Neural cell (in vitro differentiated cells): Measurements from ENCODE around the gene DGCR8. TPM values are rescaled to one million over a fixed set of nuclear protein-coding genes. Genes with fewer than 3 reads are reported as not detected.

Source experiments
- H2AFZ ChIP-seq: fragments of 200-600, 300-800 bp; sonication (generic), shearing (Covaris generic); 2 replicates; pipeline ENCODE4 v1.6.0; 2014; ENCODE audit warnings: low read depth, mild to moderate bottlenecking, antibody characterized with exemption, low read length, moderate library complexity
- H3F3A ChIP-seq: fragments of 200-600 bp; shearing (Covaris generic); 2 replicates; pipeline ENCODE4 v1.6.1; 2016; ENCODE audit warnings: mild to moderate bottlenecking, moderate library complexity, mixed read lengths, antibody characterized with exemption, low read length; ENCODE audit not compliant: insufficient read depth, poor library complexity, severe bottlenecking
- H3K27ac ChIP-seq: fragments of 200-600, 300-800 bp; sonication (generic), shearing (Covaris generic); 2 replicates; pipeline ENCODE4 v1.5.1; 2014; ENCODE audit warnings: mild to moderate bottlenecking, low read length, moderate library complexity
- H3K27me3 ChIP-seq: fragments of 300-800, 200-600 bp; sonication (generic), shearing (Covaris generic); 2 replicates; pipeline ENCODE4 v1.6.0; 2014; ENCODE audit warnings: mild to moderate bottlenecking, low read depth, low read length, moderate library complexity; ENCODE audit not compliant: insufficient read depth
- H3K36me3 ChIP-seq: fragments of 300-800, 200-600 bp; sonication (generic), shearing (Covaris generic); 2 replicates; pipeline ENCODE4 v1.5.1; 2014; ENCODE audit warnings: mild to moderate bottlenecking, antibody characterized with exemption, low read length, moderate library complexity; ENCODE audit not compliant: insufficient read depth
- H3K4me2 ChIP-seq: fragments of 300-800, 200-600 bp; sonication (generic), shearing (Covaris generic); 2 replicates; pipeline ENCODE4 v1.6.0; 2014; ENCODE audit warnings: mild to moderate bottlenecking, low read length
- H3K4me3 ChIP-seq: fragments of 300-800, 200-600 bp; sonication (generic), shearing (Covaris generic); 2 replicates; pipeline ENCODE4 v1.5.1; 2014; ENCODE audit warnings: mild to moderate bottlenecking, low read length, moderate library complexity
- H3K79me2 ChIP-seq: fragments of 200-600 bp; shearing (Covaris generic); replicated peaks from 2 replicates; pipeline ENCODE4 v1.6.0; 2014; ENCODE audit warnings: mild to moderate bottlenecking, low read length, moderate library complexity; ENCODE audit not compliant: insufficient read depth
- H3K9ac ChIP-seq: fragments of 300-800, 200-600 bp; sonication (generic), shearing (Covaris generic); 2 replicates; pipeline ENCODE4 v1.6.1; 2016; ENCODE audit warnings: mild to moderate bottlenecking, low read length, mixed read lengths
- H3K9me2 ChIP-seq: fragments of 200-600 bp; shearing (Covaris generic); 2 replicates; pipeline ENCODE4 v1.6.1; 2016; ENCODE audit warnings: mild to moderate bottlenecking, low read length, mixed read lengths; ENCODE audit not compliant: insufficient read depth
- H3K9me3 ChIP-seq: fragments of 200-600, 300-800 bp; sonication (generic), shearing (Covaris generic); 2 replicates; pipeline ENCODE4 v1.6.1; 2016; ENCODE audit warnings: mild to moderate bottlenecking, mixed run types, low read length, moderate library complexity, mixed read lengths
- H4K20me1 ChIP-seq: fragments of 200-600 bp; shearing (Covaris generic); 2 replicates; pipeline ENCODE4 v1.6.1; 2016; ENCODE audit warnings: mild to moderate bottlenecking, mixed run types; ENCODE audit not compliant: insufficient read depth
- EP300 ChIP-seq: fragments of 450-650 bp; conservative IDR thresholded peaks from 2 replicates; pipeline ENCODE4 v1.6.1; 2014; ENCODE audit warnings: antibody characterized with exemption, mild to moderate bottlenecking, moderate library complexity; ENCODE audit not compliant: poor library complexity, severe bottlenecking
- EZH2 ChIP-seq: fragments of 200-600, 300-800 bp; shearing (Covaris generic), sonication (generic); IDR thresholded peaks from 2 replicates; pipeline ENCODE4 v1.6.1; 2014; ENCODE audit warnings: antibody characterized with exemption, low read length, borderline replicate concordance, mild to moderate bottlenecking; ENCODE audit not compliant: insufficient read depth, poor library complexity, severe bottlenecking
- MXI1 ChIP-seq: fragments of 450-650 bp; conservative IDR thresholded peaks from 2 replicates; pipeline ENCODE4 v1.6.1; 2014; ENCODE audit warnings: antibody characterized with exemption, mild to moderate bottlenecking; ENCODE audit not compliant: poor library complexity, severe bottlenecking
- POLR2AphosphoS5 ChIP-seq: IDR thresholded peaks from 2 replicates; pipeline ENCODE4 v1.6.1; 2012
- RAD21 ChIP-seq: fragments of 450-650 bp; conservative IDR thresholded peaks from 2 replicates; pipeline ENCODE4 v1.6.1; 2014; ENCODE audit warnings: antibody characterized with exemption, mild to moderate bottlenecking, moderate library complexity
- SMC3 ChIP-seq: fragments of 450-650 bp; conservative IDR thresholded peaks from 2 replicates; pipeline ENCODE4 v1.6.1; 2014; ENCODE audit warnings: antibody characterized with exemption, mild to moderate bottlenecking, moderate library complexity; ENCODE audit not compliant: poor library complexity
- TAF1 ChIP-seq: IDR thresholded peaks from 2 replicates; pipeline ENCODE4 v1.6.1; 2012; ENCODE audit warnings: low read depth
- polyA plus RNA-seq: library from polyadenylated mRNA; depleted of rRNA; stranded (reverse); fragments of >200 nt; gene quantifications from 2 replicates; pipeline ENCODE4 v1.2.3, GENCODE V29; 2014
- TF ChIP-seq, protein P1 (sequence below): IDR thresholded peaks from 2 replicates; pipeline ENCODE4 v1.6.1; 2012; ENCODE audit warnings: borderline replicate concordance
- TF ChIP-seq, protein P2 (sequence below): fragments of 450-650 bp; IDR thresholded peaks from 2 replicates; pipeline ENCODE4 v1.5.1; 2014; ENCODE audit warnings: antibody characterized with exemption, mild to moderate bottlenecking, moderate library complexity; ENCODE audit not compliant: poor library complexity, severe bottlenecking

DGCR8 gene
- polyA plus RNA-seq, 1 donor from 2014 or later = 48.9 TPM

GRCh38 chr22:20046730-20047129 lies 33.3 kb upstream of the DGCR8 start:
- Histone ChIP-seq H3K27ac (no peak overlapping the region), H3K9me3 (no peaks in the 10 kb centered on the region), H3K27me3 (no peaks in the 10 kb centered on the region), H3K9me2 (no peaks in the 10 kb centered on the region), H4K20me1 (no peaks in the 10 kb centered on the region), H3K79me2 (no peaks in the 10 kb centered on the region), H3K36me3 (no peaks in the 10 kb centered on the region), H3F3A (no peaks in the 10 kb centered on the region), H3K4me3 (no peak overlapping the region), H2AFZ (no peak overlapping the region), H3K9ac (no peak overlapping the region), H3K4me2 (no peak overlapping the region)
- TF ChIP-seq, protein P1, sequence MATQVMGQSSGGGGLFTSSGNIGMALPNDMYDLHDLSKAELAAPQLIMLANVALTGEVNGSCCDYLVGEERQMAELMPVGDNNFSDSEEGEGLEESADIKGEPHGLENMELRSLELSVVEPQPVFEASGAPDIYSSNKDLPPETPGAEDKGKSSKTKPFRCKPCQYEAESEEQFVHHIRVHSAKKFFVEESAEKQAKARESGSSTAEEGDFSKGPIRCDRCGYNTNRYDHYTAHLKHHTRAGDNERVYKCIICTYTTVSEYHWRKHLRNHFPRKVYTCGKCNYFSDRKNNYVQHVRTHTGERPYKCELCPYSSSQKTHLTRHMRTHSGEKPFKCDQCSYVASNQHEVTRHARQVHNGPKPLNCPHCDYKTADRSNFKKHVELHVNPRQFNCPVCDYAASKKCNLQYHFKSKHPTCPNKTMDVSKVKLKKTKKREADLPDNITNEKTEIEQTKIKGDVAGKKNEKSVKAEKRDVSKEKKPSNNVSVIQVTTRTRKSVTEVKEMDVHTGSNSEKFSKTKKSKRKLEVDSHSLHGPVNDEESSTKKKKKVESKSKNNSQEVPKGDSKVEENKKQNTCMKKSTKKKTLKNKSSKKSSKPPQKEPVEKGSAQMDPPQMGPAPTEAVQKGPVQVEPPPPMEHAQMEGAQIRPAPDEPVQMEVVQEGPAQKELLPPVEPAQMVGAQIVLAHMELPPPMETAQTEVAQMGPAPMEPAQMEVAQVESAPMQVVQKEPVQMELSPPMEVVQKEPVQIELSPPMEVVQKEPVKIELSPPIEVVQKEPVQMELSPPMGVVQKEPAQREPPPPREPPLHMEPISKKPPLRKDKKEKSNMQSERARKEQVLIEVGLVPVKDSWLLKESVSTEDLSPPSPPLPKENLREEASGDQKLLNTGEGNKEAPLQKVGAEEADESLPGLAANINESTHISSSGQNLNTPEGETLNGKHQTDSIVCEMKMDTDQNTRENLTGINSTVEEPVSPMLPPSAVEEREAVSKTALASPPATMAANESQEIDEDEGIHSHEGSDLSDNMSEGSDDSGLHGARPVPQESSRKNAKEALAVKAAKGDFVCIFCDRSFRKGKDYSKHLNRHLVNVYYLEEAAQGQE = no peak
- TF ChIP-seq EP300 (no peak), MXI1 (no peak), SMC3 (no peak), TAF1 (no peak), EZH2 (no peak), RAD21 (no peak), POLR2AphosphoS5 (no peak)
- TF ChIP-seq, protein P2, sequence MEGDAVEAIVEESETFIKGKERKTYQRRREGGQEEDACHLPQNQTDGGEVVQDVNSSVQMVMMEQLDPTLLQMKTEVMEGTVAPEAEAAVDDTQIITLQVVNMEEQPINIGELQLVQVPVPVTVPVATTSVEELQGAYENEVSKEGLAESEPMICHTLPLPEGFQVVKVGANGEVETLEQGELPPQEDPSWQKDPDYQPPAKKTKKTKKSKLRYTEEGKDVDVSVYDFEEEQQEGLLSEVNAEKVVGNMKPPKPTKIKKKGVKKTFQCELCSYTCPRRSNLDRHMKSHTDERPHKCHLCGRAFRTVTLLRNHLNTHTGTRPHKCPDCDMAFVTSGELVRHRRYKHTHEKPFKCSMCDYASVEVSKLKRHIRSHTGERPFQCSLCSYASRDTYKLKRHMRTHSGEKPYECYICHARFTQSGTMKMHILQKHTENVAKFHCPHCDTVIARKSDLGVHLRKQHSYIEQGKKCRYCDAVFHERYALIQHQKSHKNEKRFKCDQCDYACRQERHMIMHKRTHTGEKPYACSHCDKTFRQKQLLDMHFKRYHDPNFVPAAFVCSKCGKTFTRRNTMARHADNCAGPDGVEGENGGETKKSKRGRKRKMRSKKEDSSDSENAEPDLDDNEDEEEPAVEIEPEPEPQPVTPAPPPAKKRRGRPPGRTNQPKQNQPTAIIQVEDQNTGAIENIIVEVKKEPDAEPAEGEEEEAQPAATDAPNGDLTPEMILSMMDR = no peak

DNA sequence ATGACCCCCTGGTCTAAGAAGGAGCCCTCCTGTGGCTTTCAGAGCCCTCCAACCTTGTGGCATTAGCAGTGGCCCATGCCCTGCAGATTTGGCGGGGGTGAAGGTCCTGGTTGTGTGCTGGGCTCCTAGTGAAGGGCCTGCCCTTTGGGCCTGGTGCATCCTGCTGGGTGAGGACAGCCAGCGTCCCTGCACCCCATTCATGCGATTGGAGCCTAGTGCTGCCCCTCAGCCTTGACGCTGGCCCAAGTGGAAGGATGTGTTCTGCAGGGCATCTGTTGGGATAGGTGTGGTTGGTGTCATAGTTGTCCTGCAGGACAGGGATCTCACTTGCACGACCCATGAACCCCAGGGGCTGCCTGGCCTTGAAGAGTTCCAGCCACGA lies 28.1 kb upstream of the DGCR8 start:
- H4K20me1 ChIP-seq = no peaks in the 10 kb centered on the region
- no peaks in the 10 kb centered on the region for H3K79me2 ChIP-seq
- no peak overlapping the region for H3K4me2 ChIP-seq
- H3K27me3 ChIP-seq = no peaks in the 10 kb centered on the region
- H3K27ac ChIP-seq = no peak overlapping the region
- H3F3A ChIP-seq = no peaks in the 10 kb centered on the region
- TF ChIP-seq MXI1 (no peak), EP300 (no peak), EZH2 (no peak), POLR2AphosphoS5 (no peak), RAD21 (no peak), TAF1 (no peak), SMC3 (no peak)
- TF ChIP-seq, protein P2 = no peak
- TF ChIP-seq, protein P1 = no peak
- no peaks in the 10 kb centered on the region for H3K36me3 ChIP-seq
- no peaks in the 10 kb centered on the region for H3K9me3 ChIP-seq
- H3K9ac ChIP-seq = no peak overlapping the region
- H2AFZ ChIP-seq = no peak overlapping the region
- H3K9me2 ChIP-seq = no peaks in the 10 kb centered on the region
- no peak overlapping the region for H3K4me3 ChIP-seq
